ENCODE results near the gene SCLT1. TPM values are rescaled to one million over a fixed set of nuclear protein-coding genes. Genes with fewer than 3 reads are reported as not detected.

SCLT1 gene
- 10 to 100 TPM; 12.9 to 28.6 (median 20.8) TPM for total RNA-seq

GRCh38 chr4:129093191-129093920, at the start of gene SCLT1:
TSS of gene SCLT1 (minus strand) at chr4:129093539. CDS start at chr4:129093103, 436 bp downstream.
- Histone ChIP-seq H3K27me3 (no peaks in the 10 kb centered on the region), H3K36me3 (no peaks in the 10 kb centered on the region), H3K9me3 (no peaks in the 10 kb centered on the region), H3K4me1 (peaks cover 12 to 15% of the 10 kb centered on the region in 2 donors), H3K27ac (peak within 1 kb of the TSS; percentile 67 to 94 (median 91)), H3K4me3 (replicated peaks in 1 of 3) (peak within 1 kb of the TSS; percentile 18 to 75 (median 53))
- intact Hi-C loops (cut with DNase I) = loop anchor here (10.0 kb wide), 1 partner anchor 229 kb away; no protein-coding TSS in a partner anchor
- TF ChIP-seq CTCF (IDR thresholded peaks at IDR 0.05) = no peak
- TF ChIP-seq POLR2A (IDR thresholded peaks at IDR 0.05) = peak in 1 of 2 donors; percentile 95
- DNase-seq = peak; percentile 99
- WGBS, 2 donors = 0 to 1% methylated on average over 27 to 37 of the region's 57 CpGs

GRCh38 chr4:129140521-129140920, 47.2 kb upstream of the SCLT1 start:
- Histone ChIP-seq H3K27me3 (no peaks in the 10 kb centered on the region), H3K4me3 (replicated peaks in 1 of 3) (no peak overlapping the region), H3K36me3 (no peaks in the 10 kb centered on the region), H3K4me1 (no peaks in the 10 kb centered on the region), H3K9me3 (no peaks in the 10 kb centered on the region), H3K27ac (no peak overlapping the region)
- no peak for DNase-seq
- no peak for TF ChIP-seq CTCF (IDR thresholded peaks at IDR 0.05)
- no peak for TF ChIP-seq POLR2A (IDR thresholded peaks at IDR 0.05)
- intact Hi-C loops (cut with DNase I) = no loop called here
- 70 to 77% methylated on average over 2 of the region's 2 CpGs for WGBS, 2 donors

- Histone ChIP-seq H3K9me3 (no peaks in the 10 kb centered on the region), H3K36me3 (no peaks in the 10 kb centered on the region), H3K27ac (no peak overlapping the region), H3K4me1 (no peaks in the 10 kb centered on the region), H3K27me3 (no peaks in the 10 kb centered on the region), H3K4me3 (replicated peaks in 1 of 3) (no peak overlapping the region)
- no peak for DNase-seq
- intact Hi-C loops (cut with DNase I) = no loop called here
- TF ChIP-seq POLR2A (IDR thresholded peaks at IDR 0.05) (no peak), CTCF (IDR thresholded peaks at IDR 0.05) (no peak)
- WGBS, 2 donors = 45 to 63% methylated on average over 5 to 6 of the region's 6 CpGs
These were observed 45.6 kb upstream of the SCLT1 start for GRCh38 chr4:129138810-129139496.

- H3K9me3 ChIP-seq = no peaks in the 10 kb centered on the region
- H3K27ac ChIP-seq = no peak overlapping the region
- intact Hi-C loops (cut with DNase I) = no loop called here
- no peak overlapping the region for H3K4me3 ChIP-seq (replicated peaks in 1 of 3)
- H3K27me3 ChIP-seq = no peaks in the 10 kb centered on the region
- TF ChIP-seq CTCF (IDR thresholded peaks at IDR 0.05) (no peak), POLR2A (IDR thresholded peaks at IDR 0.05) (no peak)
- no peaks in the 10 kb centered on the region for H3K4me1 ChIP-seq
- no peak for DNase-seq
- no peaks in the 10 kb centered on the region for H3K36me3 ChIP-seq
- 91 to 100% methylated on average over 7 of the region's 8 CpGs for WGBS, 2 donors
These were observed 43.1 kb upstream of the SCLT1 start for GRCh38 chr4:129136433-129136832.

GRCh38 chr4:129131343-129131742, 38.0 kb upstream of the SCLT1 start:
- no peak overlapping the region for H3K4me3 ChIP-seq (replicated peaks in 1 of 3)
- no peaks in the 10 kb centered on the region for H3K27me3 ChIP-seq
- H3K27ac ChIP-seq = no peak overlapping the region
- H3K9me3 ChIP-seq = no peaks in the 10 kb centered on the region
- no peak for DNase-seq
- intact Hi-C loops (cut with DNase I) = no loop called here
- no peaks in the 10 kb centered on the region for H3K4me1 ChIP-seq
- WGBS, 2 donors = 85 to 89% methylated on average over 2 of the region's 2 CpGs
- no peaks in the 10 kb centered on the region for H3K36me3 ChIP-seq
- TF ChIP-seq CTCF (IDR thresholded peaks at IDR 0.05) = no peak
- TF ChIP-seq POLR2A (IDR thresholded peaks at IDR 0.05) = no peak

Data from thyroid gland (tissue), 4 donors.